Measurements from ENCODE around the gene OR2AJ1.

DNA sequence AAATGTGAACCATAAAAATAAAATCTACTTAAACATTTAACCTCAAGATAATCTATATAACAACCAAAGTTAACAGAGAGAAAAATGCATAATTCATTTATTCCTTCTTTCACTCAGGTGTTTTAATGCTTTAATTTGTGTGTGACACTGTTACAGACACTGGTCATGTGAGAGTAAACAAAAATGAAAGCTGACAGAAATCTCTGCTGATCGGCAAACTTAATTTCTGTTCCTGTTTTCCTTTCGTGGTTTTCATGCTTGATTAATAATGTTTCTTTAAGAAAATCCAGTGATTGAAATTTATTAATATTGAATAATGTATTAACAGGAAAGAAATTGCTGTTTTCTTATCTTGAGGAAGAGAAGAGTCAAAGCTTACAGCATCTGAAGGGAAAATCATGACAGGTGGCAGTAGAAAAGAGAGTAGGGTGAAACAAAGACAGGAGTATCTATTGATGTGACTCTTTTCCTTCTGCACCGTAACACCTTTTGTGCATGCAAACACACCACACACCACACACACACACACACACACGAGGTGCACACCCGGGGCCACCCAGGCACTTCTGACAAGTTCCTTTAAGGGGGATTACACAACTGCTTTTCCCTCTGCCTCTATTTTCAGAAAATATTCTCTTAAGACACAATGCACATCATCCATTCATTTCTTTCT, 42.0 kb downstream of the OR2AJ1 start:
- TF ChIP-seq, protein P1, sequence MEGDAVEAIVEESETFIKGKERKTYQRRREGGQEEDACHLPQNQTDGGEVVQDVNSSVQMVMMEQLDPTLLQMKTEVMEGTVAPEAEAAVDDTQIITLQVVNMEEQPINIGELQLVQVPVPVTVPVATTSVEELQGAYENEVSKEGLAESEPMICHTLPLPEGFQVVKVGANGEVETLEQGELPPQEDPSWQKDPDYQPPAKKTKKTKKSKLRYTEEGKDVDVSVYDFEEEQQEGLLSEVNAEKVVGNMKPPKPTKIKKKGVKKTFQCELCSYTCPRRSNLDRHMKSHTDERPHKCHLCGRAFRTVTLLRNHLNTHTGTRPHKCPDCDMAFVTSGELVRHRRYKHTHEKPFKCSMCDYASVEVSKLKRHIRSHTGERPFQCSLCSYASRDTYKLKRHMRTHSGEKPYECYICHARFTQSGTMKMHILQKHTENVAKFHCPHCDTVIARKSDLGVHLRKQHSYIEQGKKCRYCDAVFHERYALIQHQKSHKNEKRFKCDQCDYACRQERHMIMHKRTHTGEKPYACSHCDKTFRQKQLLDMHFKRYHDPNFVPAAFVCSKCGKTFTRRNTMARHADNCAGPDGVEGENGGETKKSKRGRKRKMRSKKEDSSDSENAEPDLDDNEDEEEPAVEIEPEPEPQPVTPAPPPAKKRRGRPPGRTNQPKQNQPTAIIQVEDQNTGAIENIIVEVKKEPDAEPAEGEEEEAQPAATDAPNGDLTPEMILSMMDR (IDR thresholded peaks at IDR 0.05; ENCODE audit: insufficient read depth, low read length) = no peak
- TF ChIP-seq POLR2AphosphoS5 (IDR thresholded peaks at IDR 0.05; ENCODE audit: low read depth) (no peak), GABPA (IDR thresholded peaks at IDR 0.05; ENCODE audit: low read depth) (no peak), SPI1 (IDR thresholded peaks at IDR 0.05; ENCODE audit: borderline replicate concordance, low read depth) (no peak)
- TF ChIP-seq, protein P2, sequence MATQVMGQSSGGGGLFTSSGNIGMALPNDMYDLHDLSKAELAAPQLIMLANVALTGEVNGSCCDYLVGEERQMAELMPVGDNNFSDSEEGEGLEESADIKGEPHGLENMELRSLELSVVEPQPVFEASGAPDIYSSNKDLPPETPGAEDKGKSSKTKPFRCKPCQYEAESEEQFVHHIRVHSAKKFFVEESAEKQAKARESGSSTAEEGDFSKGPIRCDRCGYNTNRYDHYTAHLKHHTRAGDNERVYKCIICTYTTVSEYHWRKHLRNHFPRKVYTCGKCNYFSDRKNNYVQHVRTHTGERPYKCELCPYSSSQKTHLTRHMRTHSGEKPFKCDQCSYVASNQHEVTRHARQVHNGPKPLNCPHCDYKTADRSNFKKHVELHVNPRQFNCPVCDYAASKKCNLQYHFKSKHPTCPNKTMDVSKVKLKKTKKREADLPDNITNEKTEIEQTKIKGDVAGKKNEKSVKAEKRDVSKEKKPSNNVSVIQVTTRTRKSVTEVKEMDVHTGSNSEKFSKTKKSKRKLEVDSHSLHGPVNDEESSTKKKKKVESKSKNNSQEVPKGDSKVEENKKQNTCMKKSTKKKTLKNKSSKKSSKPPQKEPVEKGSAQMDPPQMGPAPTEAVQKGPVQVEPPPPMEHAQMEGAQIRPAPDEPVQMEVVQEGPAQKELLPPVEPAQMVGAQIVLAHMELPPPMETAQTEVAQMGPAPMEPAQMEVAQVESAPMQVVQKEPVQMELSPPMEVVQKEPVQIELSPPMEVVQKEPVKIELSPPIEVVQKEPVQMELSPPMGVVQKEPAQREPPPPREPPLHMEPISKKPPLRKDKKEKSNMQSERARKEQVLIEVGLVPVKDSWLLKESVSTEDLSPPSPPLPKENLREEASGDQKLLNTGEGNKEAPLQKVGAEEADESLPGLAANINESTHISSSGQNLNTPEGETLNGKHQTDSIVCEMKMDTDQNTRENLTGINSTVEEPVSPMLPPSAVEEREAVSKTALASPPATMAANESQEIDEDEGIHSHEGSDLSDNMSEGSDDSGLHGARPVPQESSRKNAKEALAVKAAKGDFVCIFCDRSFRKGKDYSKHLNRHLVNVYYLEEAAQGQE (IDR thresholded peaks at IDR 0.05; ENCODE audit: insufficient replicate concordance, low read depth) = no peak

Data from HL-60 (cell line).